ENCODE measurements around the gene HOXD12.
A peak's percentile ranks its signal among the peaks of the same experiment; 100 is the strongest.

Gene HOXD12

GRCh38 chr2:176093898-176094249, 5.7 kb upstream of the HOXD12 start:
- DNase-seq: no peak

- DNase-seq: no peak
Measured at GRCh38 chr2:176094349-176094748, 5.2 kb upstream of the HOXD12 start.

DNA sequence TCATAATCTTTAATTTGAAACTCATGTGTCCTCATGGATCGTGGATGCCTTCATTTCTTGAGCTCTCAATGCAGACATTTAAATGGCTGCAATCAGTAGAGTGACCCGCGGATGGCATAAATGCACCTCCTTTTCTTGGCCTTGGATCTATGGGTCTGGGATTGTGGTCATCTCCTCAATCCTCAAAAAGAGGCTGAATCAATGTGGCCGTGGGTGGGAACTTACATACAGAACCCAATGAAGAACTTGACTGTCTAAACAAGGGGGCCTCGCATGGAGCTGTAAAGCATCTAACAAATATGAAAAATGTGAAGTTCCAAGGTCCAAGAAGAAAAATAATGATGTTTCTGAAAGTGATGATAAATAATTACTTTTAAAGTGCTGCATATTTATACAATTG, 4.2 kb upstream of the HOXD12 start:
- DNase-seq: no peak

GRCh38 chr2:176096243-176096985, 3.2 kb upstream of the HOXD12 start:
- no peak for DNase-seq

- DNase-seq: peak in 5 of 6 experiments; percentile 24 to 73 (median 53)
Measured at GRCh38 chr2:176096986-176097819, 2.4 kb upstream of the HOXD12 start.

DNA sequence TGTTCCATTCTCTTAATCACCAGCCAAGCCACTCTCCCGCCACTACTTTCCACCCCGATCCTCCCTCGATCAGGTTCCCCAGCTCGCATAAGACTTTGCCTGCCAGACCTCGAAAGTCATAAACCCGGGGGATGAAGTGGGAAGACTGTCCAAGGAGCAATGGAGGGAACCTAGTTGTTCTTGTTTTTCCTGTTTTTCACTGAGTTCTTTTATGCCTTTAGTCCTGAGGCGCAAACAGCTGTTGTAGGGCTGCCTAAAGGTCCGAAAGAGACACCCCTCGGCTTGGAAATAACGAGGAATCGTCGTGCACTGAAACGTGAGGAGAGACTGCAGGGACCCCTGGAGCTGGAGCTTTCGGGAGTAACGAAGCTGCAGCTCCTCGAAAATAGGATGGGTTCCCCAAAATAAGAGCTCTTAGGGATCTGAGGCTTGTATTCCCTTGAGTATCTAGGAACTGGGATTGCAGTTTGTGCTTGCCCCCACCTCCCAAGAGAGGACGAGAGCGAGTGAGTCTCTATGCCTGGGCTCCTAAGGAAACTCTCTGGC, 1.7 kb upstream of the HOXD12 start:
- no peak for DNase-seq

DNA sequence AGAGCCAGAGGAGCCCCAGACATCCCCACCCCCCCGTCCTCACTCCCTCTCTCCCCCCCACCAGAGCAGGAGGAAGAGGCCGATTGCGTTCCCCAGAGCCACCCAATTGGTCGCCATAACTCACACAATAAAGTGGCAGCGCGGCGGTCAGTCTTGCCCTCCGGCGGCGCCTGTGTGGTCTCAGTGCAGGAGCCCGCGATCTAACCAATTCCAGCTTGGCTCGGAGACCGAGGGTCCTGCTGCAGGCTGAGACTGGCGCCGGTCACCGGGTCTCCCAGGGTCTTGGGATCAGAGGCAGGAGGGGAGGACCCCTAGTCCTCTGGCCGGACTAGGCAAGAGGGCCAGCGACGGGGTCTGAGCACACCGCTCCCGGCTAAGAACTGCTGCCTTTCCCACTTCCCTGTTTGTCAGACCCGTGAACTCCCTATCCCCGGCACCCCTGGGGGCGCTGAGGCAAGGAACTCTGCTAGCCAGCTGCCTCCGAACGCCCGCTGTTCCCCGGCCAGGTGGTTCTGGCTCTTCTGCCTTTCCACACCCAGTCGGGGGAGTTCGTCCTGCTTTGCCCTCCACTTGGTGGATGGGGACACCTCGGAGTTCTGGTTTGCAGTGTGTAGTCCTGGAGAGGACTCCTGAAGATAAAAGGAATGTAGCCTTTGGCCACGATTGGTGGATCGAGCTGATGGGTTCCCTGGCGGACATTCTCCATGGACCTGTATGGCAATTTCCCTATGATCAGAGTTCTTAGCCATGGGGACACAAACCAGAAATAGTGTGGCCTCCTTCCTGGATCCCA, 1.0 kb upstream of the HOXD12 start:
- DNase-seq: no peak

DNA sequence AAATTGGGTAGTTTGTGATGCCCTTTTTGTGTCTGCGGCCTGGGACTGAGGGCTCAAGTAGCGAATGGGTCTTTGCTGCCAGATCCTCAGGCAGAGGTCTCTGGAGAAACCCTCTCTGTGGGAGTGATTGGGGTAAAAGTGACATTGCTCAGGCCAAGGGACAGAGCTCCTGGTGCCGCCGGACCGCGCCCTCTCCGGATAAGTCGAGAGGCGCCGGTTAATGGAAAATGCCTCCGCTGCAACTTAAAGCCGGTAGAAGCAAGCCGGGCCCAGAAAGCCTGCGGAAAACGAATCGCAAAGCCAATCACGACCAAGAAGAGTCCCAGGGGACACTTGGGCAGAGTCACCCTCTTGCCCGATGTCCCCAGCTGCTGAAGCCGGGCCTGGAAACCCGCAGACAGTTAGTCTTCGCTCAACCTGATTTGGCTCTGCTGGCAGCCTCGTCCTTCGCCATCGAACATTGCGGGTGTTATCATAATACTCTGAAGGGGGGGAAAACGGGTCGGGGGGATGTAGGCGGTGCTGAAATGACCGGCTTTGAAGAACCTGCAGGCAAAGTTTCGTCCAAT, 352 bp upstream of the HOXD12 start:
- DNase-seq: no peak

DNA sequence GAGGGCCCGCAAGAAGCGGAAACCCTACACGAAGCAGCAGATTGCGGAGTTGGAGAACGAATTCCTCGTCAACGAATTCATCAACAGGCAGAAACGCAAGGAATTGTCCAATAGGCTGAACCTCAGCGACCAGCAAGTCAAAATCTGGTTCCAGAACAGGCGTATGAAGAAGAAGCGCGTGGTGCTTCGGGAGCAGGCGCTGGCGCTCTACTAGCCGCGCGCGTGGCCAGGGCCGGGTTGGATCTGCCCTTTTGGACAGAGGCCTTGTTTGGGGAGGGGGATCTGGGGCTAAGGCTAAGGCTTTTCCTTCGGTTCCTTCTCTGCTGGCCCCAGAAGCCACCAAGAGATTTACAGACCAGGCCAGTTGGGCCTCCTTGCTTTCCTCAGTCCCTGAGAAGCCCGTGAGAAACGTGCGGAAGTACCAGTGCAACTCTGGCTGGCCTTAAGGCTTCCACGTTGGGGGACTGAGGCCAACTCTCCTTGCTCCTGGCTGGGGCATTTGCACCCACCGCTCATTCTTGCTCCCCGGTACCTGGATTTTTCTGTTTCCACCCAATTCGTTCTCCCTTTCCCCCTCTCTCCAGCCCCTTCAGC, 1.0 kb downstream of the HOXD12 start:
- no peak for DNase-seq

DNA sequence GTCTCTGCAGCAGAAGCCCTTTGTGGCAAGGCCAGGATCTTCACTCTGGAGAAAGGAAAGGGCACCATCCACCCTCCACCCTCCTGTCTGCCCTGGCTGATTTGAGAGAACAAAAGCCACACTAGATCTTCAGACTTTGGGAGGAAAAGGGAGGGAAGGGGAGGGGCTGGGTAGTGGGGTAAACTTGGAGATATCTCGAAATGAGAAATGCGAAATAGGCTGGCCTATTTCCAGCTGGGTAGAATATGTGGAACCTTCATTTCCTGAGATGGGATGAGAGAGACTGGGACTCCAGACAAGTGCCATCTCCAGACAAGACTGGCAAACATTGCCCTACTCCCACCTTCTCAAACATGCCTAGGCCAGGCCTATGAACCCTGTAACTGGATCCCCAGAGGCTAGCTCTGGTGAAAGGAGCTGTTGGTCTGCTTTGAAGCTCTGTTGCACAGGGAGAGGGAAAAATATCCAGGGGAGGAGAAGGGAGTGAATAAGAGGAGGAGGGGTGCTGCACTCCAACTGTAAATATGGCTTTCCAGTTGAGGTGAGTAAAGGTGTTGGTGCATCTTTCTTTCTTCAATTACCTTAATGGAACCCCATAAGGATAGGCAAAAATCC, 1.7 kb downstream of the HOXD12 start:
- DNase-seq: no peak

DNA sequence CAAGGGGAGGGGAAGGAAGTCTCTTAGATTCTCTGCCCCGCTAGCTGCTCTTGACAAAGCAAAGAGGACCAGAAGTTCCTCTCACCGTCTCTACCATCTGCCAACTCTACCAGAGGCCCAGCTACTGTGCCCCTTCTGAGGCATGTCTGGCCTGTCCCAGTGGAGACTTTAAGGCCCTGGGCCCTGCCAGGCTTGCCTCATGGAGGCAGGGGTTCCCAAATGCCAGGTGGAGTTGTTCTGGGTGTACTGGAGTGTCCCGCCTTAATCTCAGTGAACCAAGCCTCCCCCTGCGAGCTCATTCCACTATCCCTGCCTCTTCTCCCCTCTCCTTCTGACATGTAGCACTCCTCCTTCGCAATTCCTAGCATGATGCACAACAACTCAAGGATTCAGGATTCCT, 2.2 kb downstream of the HOXD12 start:
- no peak for DNase-seq

DNA sequence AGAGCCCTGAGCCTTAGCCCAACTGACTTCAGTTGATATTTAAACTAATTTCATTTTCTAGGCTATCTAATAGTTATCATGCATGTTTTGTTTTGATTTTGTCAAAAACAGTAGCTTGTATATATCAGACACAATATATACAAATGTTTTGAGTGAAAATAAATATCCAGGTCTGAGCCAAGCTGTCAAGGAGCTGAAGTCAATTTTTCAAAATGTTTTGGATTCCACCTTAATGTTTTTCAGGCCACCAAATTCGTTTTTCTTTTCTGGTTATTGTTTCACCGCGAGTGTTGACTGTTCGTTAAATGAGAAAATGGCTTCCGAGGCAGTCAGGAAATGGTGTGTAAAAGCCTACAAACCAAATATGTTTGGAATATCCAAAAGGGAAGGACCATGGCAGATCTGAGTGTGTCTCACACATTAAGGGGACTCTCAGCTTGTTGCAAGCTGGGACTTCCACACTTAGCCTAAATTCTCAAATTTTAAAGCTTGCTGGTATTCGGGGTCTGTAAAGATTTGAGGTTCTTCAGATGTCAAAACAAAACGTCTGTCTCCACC, 2.8 kb downstream of the HOXD12 start:
- DNase-seq: no peak

DNA sequence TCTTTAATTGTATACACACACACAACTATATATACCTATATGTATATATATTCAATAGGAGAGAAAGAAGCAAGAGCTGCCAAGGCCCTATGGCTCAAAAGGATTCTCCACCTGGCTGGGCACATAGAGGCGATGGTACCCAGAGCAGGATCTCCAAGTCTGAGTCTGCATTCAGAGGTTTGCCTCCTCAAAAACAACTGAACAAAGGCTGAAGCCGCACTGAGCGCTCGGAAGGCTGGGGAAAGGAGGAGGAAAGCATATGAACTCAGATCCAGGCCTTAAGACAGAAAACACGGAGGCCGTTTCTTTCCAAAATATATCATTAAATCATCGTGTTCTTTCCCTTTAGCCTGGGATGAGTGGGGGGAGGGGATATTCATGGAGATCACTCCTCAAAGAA, 3.6 kb downstream of the HOXD12 start:
- DNase-seq: no peak

DNA sequence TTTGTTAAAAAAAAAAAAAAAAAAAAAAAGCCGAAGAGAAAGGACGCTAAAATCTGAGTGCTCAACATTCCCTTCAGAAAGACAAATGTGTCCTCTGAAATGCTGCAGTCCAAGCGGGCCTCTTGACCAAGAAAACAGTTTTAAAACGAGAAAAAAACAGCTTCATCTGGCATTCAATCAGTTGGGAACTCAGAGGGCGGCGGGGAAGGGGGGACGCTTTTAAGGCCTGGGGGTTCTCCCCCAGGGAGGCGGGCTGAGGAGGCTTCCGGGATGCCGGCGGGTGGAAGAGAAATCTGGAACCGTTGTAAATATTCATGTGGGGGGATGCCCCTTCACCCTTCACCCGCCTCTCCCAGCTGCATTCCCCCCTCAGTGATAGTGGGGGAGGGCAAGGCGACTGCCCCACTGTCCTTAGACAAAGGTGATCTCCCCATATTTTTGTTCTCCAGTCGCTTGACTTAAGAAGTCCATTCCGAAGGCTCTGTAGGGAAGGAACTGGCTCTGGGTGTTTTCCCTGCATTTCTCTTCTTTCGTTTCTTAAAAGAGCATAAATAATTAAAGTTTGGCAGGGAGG, 4.2 kb downstream of the HOXD12 start:
- DNase-seq: no peak

DNA sequence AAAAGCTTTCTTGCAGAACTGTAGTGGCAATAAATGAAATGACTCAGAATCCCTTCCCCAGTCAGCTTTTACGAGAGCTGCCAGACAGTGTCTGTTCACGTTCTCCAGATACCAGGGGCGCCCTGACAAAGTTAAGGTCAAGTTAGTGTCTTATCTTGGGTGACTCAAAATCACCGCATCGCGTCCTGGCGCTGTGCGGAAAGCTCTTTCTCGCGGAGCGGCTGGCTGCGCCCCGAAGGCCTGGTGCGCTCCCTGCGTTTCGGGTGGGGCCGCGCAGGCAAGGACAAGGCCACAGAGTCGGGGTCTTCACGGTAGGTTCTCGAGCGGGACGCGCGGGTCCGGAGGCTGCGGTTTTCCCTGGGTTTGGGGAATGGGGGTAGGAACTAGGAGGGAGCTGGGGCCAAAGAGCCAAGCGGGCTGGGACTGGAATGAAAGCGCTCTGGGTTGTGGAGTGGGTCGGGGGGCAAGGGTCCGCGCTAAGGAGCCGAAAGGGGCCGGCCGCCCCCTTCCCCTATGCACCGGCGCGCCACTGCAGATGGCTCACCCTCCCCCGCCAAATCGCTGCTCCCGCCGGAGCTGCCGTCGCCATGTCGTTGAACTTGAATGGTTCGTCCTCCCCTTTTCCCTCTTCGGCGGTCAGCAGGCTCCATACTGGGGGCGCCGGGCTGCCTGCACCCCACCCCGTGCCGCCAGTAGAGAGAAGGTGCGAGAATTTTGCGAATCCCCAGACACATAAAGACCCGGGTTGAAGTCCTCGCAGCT, 4.9 kb downstream of the HOXD12 start:
- no peak for DNase-seq

DNA sequence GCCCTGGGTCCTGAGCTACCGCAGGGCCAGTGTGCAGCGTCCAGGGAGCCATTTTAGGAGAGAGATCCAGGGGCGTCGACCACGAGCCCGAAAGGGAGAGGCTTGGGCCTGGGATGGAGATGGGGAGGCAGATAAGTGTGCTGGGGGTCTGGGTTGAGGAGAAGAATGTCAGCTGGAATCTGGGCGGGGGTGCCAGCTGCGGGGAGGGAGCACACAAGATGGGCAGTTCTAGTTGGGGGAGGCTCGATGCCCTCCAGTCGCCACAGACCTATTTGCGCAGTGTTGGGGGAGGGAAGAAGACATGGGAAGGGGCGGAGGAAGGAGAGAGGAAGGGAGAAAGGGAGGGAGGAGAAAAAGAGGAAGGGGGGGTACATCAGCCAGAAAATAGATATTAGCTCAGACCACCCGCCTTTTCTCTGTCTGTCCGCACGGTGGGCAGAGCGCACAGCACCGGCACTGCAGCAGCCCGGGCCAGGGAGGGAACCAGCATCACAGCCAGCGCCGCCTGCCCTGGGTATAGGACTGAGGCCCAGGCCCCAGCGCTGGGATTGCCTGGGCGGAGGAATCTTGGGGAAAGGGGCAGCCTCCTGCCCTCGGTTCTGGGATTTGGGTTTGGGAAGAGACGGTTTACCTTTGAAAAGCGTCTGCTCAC, 5.6 kb downstream of the HOXD12 start:
- DNase-seq: no peak

- DNase-seq: no peak
Measured at GRCh38 chr2:176105730-176106580, 6.4 kb downstream of the HOXD12 start.

DNA sequence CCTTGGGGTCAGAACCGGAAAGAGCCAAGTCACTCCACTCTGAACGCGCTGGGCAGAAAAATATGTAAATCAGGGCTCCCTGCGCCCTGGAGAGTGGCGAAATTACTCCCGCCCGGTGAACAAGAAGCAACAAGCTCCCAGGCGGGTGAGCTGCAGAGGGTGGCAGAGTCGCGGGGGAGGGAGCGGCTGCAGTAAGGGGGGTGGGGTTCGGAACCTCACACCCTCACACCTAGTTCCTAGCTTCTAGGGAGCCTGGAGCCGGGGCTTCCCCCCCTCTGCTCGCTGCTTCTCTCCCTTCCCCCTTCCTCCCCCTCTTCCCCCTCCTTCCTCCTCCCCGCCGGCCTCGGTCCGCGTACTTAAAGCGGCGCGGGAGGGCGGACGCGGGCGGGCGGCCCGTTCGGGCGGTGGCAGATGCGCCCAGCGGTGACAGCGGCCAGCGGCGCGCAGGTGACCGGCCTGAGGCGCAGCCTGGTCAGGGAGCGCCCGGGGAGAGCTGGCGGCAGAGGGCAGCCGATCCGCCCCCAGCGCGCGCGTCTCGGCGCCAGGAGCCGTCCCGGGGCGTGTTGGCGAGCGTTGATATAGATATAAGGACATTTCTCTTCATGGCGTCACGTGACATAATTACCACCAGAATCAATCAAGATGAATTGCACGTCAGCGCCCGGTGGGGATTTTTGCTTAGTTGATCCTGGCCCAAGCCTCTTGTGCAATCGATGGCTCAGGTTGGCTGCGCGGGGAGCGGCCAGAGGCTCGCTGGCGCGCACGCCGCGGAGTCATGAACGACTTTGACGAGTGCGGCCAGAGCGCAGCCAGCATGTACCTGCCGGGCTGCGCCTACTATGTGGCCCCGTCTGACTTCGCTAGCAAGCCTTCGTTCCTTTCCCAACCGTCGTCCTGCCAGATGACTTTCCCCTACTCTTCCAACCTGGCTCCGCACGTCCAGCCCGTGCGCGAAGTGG, 7.3 kb downstream of the HOXD12 start, which contains the start of gene HOXD11:
HOXD11 (plus strand) TSS at position 700 of the 959 bp plus-strand sequence; CDS start at position 776, 76 bp downstream.
- peak in 1 of 6 experiments; percentile 24 for DNase-seq
